ENCODE measurements around the gene MAP9. TPM values are rescaled to one million over a fixed set of nuclear protein-coding genes. Genes with fewer than 3 reads are reported as not detected.

Gene MAP9
- total and polyA plus RNA-seq, 10 donors = 1.1 to 11.7 (median 4.9) TPM

DNA sequence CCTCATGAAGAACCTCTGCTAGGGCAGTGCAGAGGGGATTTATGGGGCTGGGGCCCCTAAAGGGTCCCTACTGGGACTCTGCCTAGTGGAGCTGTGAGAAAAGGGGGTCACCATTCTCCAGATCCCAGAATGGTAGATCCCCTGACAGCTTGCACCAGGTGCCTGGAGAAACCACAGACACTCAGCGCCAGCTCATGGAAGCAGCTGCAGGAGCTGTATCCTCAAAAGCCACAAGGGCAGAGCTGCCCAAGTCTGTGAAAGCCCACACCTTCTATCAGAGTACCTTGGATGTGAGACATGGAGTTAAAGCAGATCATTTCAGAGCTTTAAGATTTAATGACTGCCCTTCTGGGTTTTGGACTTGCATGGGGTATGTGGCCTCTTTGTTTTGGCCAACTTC lies 38.6 kb downstream of the MAP9 start:
- Histone ChIP-seq H3K9me3 (peaks cover 0 to 8% (median 0%) of the 10 kb centered on the region in 8 donors), H3K27me3 (replicated peaks in 1 of 7) (peaks cover 0 to 5% (median 0%) of the 10 kb centered on the region in 7 donors), H3K36me3 (no peaks in the 10 kb centered on the region), H3K27ac (no peak overlapping the region), H3K4me3 (no peak overlapping the region), H3K4me1 (no peaks in the 10 kb centered on the region)
- TF ChIP-seq POLR2A (IDR thresholded peaks at IDR 0.05) = no peak
- no peak for TF ChIP-seq CTCF (IDR thresholded peaks at IDR 0.05 in 8 of 11, conservative IDR thresholded peaks at IDR 0.05 in 3 of 11)
- TF ChIP-seq POLR2AphosphoS5 (IDR thresholded peaks at IDR 0.05) = no peak
- intact Hi-C loops (cut with DNase I; ENCODE audit: low total_unique reads) = no loop called here
- DNase-seq = no peak
- 71 to 100% (median 87%) methylated on average over 1 of the region's 1 CpG for WGBS, 5 donors

GRCh38 chr4:155336242-155336641 lies 40.5 kb downstream of the MAP9 start:
- peaks cover 0 to 5% (median 0%) of the 10 kb centered on the region in 7 donors for H3K27me3 ChIP-seq (replicated peaks in 1 of 7)
- peaks cover 0 to 8% (median 0%) of the 10 kb centered on the region in 8 donors for H3K9me3 ChIP-seq
- H3K27ac ChIP-seq = no peak overlapping the region
- TF ChIP-seq POLR2A (IDR thresholded peaks at IDR 0.05) (no peak), CTCF (IDR thresholded peaks at IDR 0.05 in 8 of 11, conservative IDR thresholded peaks at IDR 0.05 in 3 of 11) (no peak), POLR2AphosphoS5 (IDR thresholded peaks at IDR 0.05) (no peak)
- DNase-seq = no peak
- no peaks in the 10 kb centered on the region for H3K36me3 ChIP-seq
- no peak overlapping the region for H3K4me3 ChIP-seq
- H3K4me1 ChIP-seq = no peaks in the 10 kb centered on the region
- intact Hi-C loops (cut with DNase I; ENCODE audit: low total_unique reads) = no loop called here
- 83 to 92% (median 86%) methylated on average over 3 of the region's 3 CpGs for WGBS, 5 donors

DNA sequence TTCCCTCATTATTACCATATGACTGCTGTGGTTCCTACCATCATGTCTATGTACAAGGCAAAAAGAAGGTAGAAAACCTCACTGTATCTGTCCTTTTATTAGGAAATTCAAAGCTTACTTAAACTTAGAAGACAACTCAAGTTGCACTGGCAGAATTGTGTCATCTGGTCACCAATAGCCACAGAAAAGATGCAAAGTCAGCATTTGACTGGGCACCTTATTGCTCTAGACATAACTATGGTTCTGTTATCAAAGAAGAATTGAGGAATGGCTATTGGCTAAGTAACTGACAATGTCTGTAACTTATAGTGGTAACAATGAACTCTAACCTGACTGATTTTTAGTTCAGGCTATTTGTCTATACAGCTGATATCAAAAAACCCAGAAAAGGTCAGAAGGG lies 45.3 kb downstream of the MAP9 start:
- H3K27ac ChIP-seq = no peak overlapping the region
- DNase-seq = no peak
- TF ChIP-seq POLR2AphosphoS5 (IDR thresholded peaks at IDR 0.05) (no peak), POLR2A (IDR thresholded peaks at IDR 0.05) (no peak), CTCF (IDR thresholded peaks at IDR 0.05 in 8 of 11, conservative IDR thresholded peaks at IDR 0.05 in 3 of 11) (no peak)
- H3K9me3 ChIP-seq = no peaks in the 10 kb centered on the region
- H3K4me3 ChIP-seq = no peak overlapping the region
- no peaks in the 10 kb centered on the region for H3K36me3 ChIP-seq
- intact Hi-C loops (cut with DNase I; ENCODE audit: low total_unique reads) = no loop called here
- H3K4me1 ChIP-seq = no peaks in the 10 kb centered on the region
- no peaks in the 10 kb centered on the region for H3K27me3 ChIP-seq (replicated peaks in 1 of 7)

GRCh38 chr4:155322782-155323181 lies 54.0 kb downstream of the MAP9 start:
- Histone ChIP-seq H3K36me3 (no peaks in the 10 kb centered on the region), H3K27ac (no peak overlapping the region), H3K27me3 (replicated peaks in 1 of 7) (peaks cover 0 to 6% (median 0%) of the 10 kb centered on the region in 7 donors), H3K4me1 (no peaks in the 10 kb centered on the region), H3K9me3 (no peaks in the 10 kb centered on the region), H3K4me3 (no peak overlapping the region)
- TF ChIP-seq CTCF (IDR thresholded peaks at IDR 0.05 in 8 of 11, conservative IDR thresholded peaks at IDR 0.05 in 3 of 11) (no peak), POLR2AphosphoS5 (IDR thresholded peaks at IDR 0.05) (no peak), POLR2A (IDR thresholded peaks at IDR 0.05) (no peak)
- 68 to 76% (median 72%) methylated on average over 2 of the region's 2 CpGs for WGBS, 5 donors
- no peak for DNase-seq
- intact Hi-C loops (cut with DNase I; ENCODE audit: low total_unique reads) = no loop called here
